ENCODE results near the gene NOD1.
"Not testable (repeated sequence)": the region's sequence is repeated elsewhere in the genome, so short reads cannot be mapped to it uniquely, and the experiment has no call there.

The NOD1 gene

DNA sequence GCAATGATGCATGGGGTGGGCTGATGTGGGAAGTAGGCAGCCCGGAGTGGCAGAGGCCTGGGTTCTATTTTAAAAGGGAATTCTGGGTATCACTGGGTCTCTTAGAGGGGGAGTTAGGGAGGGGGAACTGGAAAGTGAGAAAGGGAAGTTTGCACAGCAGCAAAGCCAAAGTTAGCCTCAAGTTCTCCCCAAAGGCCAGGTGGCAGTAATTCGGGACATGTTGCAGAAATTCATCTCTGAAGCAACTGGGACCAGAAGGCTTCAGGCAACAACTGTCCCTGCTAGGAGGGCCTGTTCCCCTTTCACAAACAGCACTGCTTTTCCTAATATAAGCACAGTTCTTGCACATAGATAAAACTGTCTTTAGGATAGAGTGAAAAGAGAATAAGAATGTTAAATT is 67.4 kb downstream of the NOD1 start:
- no peak for DNase-seq

DNA sequence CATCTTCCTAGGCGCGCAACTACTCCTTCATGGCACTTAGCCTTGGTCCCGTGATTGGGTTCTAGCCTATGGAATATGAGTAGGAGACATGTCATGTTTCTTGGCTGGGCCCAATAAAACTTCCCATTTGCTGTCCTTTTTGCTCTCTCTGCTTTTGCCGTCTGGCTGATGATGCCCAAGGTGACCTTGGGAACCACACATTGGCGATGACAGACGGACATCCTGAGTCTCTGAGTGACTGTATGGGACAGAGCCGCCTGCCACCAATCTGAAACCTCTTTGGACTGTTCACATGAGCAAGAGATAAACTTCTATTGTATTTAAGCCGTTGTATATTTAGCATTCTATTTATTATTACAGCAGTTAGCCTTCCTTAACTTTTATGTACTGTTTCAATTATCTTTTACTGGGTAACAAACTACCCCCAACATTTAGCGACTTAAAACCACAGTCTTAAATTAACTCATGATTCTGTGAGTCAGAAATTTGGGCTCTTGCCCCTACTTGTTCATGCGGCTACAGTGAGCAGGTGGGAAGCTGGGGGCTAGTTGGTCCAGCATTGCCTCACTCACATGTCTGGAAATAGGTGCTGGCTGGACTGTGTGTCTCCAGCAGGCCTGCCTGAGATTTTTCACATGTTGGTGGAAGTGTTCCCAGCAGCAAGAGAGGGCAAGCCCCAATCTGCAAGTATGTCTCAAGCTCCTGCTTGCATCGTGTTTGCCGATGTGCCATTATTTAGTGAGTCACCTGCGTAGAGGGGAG is 71.7 kb downstream of the NOD1 start:
- no peak for DNase-seq

DNA sequence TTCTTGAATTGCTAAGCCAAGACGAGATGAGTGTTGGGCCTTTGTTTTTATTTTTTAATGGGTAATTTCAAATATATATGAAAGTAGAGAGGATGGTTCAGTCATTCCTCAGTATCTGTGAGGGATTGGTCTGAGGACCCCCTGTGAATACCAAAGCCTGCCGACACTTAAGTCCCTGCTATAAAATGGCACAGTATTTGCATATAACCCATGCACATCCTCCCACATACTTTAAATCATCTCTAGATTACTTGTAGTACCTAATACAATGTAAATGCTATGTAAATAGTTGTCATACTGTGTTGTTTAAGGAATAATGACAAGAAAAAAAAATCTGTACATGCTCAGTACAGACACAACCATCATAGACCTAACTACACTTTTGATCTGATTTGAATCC is 73.4 kb downstream of the NOD1 start:
- no peak for DNase-seq

DNA sequence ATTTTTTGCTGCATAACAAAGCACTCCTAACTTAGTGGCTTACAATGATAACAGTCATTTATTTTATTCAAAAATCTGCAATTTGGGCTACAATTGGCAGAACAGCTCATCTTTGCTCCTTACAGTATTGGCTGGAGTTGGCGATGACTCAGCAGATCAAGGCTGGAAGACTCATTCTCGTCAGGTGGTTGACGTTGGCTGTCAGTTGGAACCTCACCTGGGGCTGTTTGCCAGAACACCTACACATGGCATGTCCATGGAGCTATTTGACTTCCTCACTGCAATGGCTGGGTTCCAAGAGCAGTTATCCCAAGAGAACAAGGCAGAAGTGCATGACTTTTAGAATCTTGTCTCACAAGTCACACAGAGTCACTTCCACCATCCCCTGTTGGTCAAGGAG is 75.1 kb downstream of the NOD1 start:
- DNase-seq = no peak

DNA sequence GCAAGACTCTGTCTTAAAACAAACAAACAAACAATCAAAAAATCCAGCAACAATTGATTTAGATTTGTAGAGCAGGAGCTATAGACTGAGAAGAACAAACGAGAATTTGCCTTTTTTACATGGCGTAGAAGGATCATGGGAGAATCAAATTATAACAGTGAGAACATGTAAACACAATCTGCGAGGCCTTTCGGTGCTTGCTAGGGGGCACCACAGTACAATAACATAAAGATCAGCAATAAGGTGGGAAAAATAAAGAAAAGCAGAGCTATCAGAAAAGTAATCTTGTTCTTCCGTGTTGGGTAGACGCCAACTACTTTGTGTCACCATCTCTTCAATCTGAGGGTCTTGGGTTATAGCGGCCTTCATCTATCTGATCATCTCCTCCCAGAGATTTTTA is 82.2 kb downstream of the NOD1 start:
- DNase-seq = no peak

DNA sequence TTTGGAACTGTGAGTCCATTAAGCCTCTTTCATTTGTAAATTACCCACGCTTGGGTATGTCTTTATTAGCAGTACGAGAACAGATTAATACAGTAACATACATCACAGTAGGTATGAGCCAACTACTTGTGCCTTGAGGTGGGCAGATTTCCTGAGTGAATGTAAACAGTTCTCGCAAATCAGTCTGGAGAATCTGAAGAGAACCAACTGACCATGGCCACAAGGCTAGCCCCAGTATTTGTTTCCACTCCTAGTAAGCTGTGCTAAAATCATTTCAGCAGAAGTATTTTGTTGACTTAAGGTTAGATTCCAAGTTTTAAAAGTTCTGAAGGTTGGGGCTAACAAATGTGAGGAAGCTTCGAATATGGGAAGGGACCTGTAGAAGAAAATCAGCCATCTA is 82.9 kb downstream of the NOD1 start:
- DNase-seq = no peak

DNA sequence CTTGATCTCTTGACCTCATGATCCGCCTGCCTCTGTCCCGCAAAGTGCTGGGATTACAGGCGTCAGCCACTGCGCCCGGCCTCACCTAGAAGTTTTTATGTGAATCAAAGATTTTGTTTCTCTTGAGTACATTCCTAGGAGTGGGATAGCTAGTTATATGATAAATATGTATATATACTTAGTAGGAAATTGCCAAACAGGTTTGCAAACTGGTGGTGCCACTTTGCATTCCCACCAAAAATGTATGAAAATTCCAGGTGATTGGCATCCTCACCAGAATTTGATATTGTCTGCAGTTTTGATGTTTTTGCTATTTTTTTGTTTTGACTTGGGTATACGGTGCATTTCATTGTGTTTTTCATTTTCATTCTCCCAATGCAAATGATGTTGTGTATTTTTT is 86.8 kb downstream of the NOD1 start:
- no peak for DNase-seq

DNA sequence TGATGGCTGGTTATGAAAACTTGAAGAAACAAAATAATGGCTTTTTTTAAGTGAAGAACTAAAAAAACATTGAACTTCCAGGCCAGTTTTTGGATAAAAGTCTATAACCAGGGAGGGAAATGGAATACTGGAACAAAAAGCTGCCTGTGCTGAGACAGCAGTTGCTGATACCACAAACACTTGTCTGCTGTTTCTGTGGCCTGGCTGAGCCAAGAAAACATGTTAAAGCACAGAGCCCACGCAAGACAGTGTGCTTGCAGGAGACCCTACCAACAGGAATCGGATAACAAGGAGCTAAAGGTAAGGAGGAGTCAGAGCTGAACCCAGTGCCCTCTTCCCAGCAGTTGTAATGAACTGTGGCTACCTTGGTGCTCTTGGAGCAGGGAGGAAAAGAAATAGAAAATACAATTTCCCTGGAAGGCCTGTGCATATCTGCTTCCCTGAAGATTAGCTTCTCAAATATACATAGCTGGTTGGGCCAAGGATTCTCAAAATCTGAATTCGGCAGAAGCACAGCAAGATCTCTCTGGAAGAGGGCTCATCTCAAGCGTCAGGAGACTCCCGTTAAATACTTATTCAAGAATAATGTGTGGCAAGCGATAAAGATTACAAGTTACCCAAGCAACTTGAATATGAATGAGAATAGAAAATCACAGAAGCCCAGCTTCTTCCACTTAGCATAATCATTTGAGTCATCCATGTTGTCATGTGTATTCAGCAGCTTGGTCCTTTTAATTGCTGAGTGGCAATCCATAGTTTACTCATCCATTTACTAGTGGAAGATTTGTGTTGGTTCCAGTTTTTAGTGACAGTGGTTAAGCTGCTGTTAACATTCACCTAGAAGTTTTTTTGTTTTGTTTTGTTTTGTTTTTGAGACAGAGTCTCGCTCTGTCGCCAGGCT is 87.6 kb downstream of the NOD1 start:
- DNase-seq = no peak

DNA sequence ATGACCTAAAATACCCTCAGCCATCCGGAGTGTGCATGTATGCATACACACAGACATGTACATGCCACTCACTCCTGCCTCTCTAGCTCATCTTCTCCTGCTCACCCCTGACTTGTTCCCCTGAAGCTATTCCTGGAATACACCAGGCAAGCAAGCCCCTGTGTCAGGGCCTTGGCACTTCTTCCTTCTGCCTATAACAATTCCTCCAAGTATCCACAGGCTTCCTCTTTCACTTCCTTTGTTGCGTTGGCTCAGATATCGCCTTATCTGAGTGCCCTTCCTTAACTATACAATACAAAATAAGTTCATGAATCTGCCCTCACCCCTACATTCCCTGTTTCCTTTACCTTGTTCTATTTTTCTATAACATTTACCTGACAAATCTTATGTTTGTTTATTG is 88.8 kb downstream of the NOD1 start:
- no peak for DNase-seq

DNA sequence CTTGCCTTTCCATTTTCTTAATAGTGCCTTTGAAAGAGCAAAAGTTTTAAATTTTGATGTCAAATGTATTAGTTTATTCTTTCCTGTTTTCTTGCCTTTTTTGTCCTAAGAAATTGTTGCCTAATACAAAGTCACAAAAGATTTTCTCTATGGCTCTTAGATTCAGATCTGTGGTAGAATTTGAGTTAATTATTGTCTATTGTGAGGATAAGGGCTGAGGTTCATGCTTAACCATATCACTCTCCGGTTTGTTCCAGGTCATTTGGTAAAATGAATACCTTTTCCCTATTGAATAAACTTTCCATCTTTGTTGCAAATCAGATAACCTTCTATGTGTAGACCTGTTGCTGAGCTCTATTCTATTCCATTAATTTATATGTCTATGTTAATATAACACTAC is 96.0 kb downstream of the NOD1 start:
- DNase-seq = no peak

DNA sequence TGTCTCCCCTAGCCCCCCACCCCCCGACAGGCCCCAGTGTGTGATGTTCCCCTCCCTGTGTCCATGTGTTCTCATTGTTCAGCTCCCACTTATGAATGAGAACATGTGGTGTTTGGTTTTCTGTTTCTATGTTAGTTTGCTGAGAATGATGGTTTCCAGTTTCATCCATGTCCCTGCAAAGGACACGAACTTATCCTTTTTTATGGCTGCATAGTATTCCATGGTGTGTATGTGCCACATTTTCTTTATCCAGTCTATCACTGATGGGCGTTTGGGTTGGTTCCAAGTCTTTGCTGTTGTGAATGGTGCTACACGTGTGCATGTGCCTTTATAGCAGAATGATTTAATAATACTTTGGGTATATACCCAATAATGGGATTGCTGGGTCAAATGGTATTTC is 97.8 kb downstream of the NOD1 start:
- not testable (repeated sequence) for DNase-seq

DNA sequence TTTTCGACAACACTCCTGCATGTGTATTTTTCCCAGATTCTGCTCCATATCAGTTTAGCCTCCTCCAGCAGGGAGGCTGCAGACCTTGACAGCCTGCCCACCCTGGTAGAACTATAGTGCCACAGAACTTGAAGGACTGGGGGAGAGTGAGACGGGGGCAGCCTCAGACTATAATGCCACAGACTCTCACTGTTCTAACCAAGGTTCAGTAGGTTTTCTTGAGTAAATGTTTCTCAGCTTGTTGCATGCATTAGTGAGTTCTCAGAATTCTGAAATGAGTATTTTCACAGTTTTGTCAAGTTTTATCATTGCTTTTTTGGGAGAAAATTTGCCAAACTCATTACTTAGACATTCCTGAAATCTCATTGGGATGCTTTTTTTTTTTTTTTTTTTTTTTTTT is 98.3 kb downstream of the NOD1 start:
- no peak for DNase-seq

DNA sequence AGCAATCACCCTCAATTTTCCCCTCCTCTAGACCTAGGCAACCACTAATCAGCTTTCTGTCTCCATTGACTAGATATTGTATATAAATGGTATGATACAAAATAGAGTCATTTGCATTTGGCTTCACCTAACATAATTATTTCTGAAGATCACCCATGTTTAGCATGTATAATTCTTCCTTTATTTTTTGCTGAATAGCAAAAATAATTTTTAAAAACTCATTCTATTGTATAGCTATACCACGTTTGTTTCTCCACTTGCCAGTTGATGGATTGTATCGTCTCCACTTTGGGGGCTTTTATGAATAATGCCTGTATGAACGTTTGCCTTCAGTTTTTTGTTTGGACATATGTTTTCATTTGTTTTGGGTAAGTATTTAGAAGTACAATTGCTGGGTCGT is 98.8 kb downstream of the NOD1 start:
- DNase-seq = no peak

DNA sequence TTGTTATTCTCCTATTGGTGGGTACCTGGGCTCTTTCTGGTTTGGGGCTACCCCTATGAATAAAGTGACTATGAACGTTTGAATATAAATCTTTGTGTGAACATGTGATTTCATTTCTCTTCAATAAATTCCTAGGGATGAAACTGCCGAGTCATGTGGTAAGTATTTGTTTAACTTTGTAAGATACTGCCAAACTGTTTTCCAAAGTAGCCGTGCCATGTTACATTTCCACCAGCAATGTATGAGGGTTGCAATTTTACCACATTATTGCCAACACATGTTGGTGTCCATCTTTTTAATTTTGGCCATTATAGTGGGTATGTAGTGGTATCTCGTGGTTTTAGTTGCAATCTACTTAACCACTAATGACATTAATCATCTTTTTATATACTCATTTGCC is 99.5 kb downstream of the NOD1 start:
- DNase-seq = no peak

DNA sequence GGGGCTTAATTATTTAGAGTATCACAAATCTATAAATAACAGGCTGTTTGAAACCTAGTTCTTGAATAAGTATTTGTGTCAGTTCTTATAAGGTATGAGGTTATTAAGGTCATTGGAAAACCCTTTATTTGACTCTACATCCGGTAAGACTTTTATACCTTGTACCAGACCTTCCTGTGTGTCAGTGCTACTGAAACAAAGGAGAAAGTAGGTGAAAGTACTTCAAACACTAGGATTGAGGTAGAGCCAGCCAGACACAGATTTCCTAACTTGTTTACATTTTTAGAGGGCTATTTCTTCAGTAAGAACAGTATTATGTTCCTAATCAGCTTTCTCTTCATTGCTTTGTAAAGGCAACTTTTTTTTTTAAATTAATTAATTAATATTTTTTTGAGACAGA is 100.3 kb downstream of the NOD1 start:
- no peak for DNase-seq
